Tibial nerve (tissue), 4 donors: Measurements from ENCODE around the gene NPHP4.

Experiments
- CTCF ChIP-seq, 5 experiments: fragments of 200-600 bp in 3 of 5; fragments of 450-650 bp in 2 of 5; sonication (generic) in 3 of 5; IDR thresholded peaks; one replicate each; pipeline ENCODE4 v1.5.1; 2016 to 2019; ENCODE audit warnings: antibody characterized with exemption in 5 of 5, mild to moderate bottlenecking in 3 of 5, moderate library complexity in 2 of 5
- EP300 ChIP-seq, 2 donors: sonication (generic); formaldehyde crosslinking; IDR thresholded peaks; one replicate each; pipeline ENCODE4 v1.6.1; 2017; ENCODE audit warnings: antibody characterized with exemption in 2 of 2, mild to moderate bottlenecking in 1 of 2
- POLR2A ChIP-seq, 2 donors: fragments of 450-650 bp; IDR thresholded peaks; one replicate each; pipeline ENCODE4 v1.6.1; 2017; ENCODE audit warnings: antibody characterized with exemption in 2 of 2, mild to moderate bottlenecking in 2 of 2, moderate library complexity in 2 of 2

GRCh38 chr1:5907386-5907785, 84.8 kb downstream of the NPHP4 start:
- no peak for TF ChIP-seq CTCF (IDR thresholded peaks at IDR 0.05)
- TF ChIP-seq POLR2A (IDR thresholded peaks at IDR 0.05) = no peak
- no peak for TF ChIP-seq EP300 (IDR thresholded peaks at IDR 0.05)
